GM18508 (cell line): ENCODE results near the gene SCN3B.

Experiments used
- ATAC-seq: cut with Tn5 transposase; IDR thresholded peaks from one replicate; pipeline ENCODE4 v1.9.1; 2021; ENCODE audit warnings: moderate number of reproducible peaks; ENCODE audit not compliant: insufficient read depth, unreplicated experiment

SCN3B gene

GRCh38 chr11:123580137-123580536 lies 74.3 kb downstream of the SCN3B start:
- no peak for ATAC-seq

- no peak for ATAC-seq
Observed at GRCh38 chr11:123579482-123579812, 75.0 kb downstream of the SCN3B start.
